CD14-positive monocyte (primary cell): Measurements from ENCODE around the gene GARNL3. TPM values are rescaled to one million over a fixed set of nuclear protein-coding genes. Genes with fewer than 3 reads are reported as not detected.

Experiments used
- DNase-seq, 3 donors: peaks; one replicate each; pipeline ENCODE4 v3.0.0-alpha.2; 2011 to 2022
- H2AFZ ChIP-seq: 2 replicates; pipeline ENCODE4 v1.6.0; 2012; ENCODE audit warnings: mild to moderate bottlenecking, low read depth, low read length, inconsistent platforms; ENCODE audit not compliant: insufficient read depth, poor library complexity, severe bottlenecking
- H3K27ac ChIP-seq, 2 donors: 1 replicate in 1 of 2; 2 replicates in 1 of 2; pipeline ENCODE4 v1.5.1; 2012 to 2013; ENCODE audit warnings: low read length in 2 of 2, control low read depth in 1 of 2, inconsistent platforms in 1 of 2, low read depth in 1 of 2, mild to moderate bottlenecking in 1 of 2
- H3K27me3 ChIP-seq, 2 donors: one replicate each; pipeline versions ENCODE4 v1.6.0 to v1.6.1; 2011 to 2013; ENCODE audit warnings: low read length in 2 of 2; ENCODE audit not compliant: control insufficient read depth in 2 of 2, insufficient read depth in 2 of 2
- H3K36me3 ChIP-seq, 2 donors: replicated peaks in 1 of 2; 1 replicate in 1 of 2; 2 replicates in 1 of 2; pipeline versions ENCODE4 v1.5.1 to v1.6.1; 2012 to 2013; ENCODE audit warnings: low read length in 2 of 2, control low read depth in 1 of 2, inconsistent platforms in 1 of 2, mild to moderate bottlenecking in 1 of 2; ENCODE audit not compliant: insufficient read depth in 2 of 2, control insufficient read depth in 1 of 2
- H3K4me1 ChIP-seq, 2 donors: 1 replicate in 1 of 2; 2 replicates in 1 of 2; pipeline versions ENCODE4 v1.5.1 to v1.6.1; 2012 to 2013; ENCODE audit warnings: low read length in 2 of 2, control low read depth in 1 of 2, inconsistent platforms in 1 of 2, mild to moderate bottlenecking in 1 of 2, moderate library complexity in 1 of 2; ENCODE audit not compliant: insufficient read depth in 2 of 2, control insufficient read depth in 1 of 2
- H3K4me2 ChIP-seq: replicated peaks from 2 replicates; pipeline ENCODE3; 2012; ENCODE audit warnings: low read length, moderate library complexity, mild to moderate bottlenecking; ENCODE audit not compliant: poor library complexity, severe bottlenecking; ENCODE audit errors: extremely low read depth
- H3K4me3 ChIP-seq, 3 experiments: fragments of 200-600 bp in 1 of 3; sonication (generic) in 1 of 3; replicated peaks in 1 of 3; 1 replicate in 2 of 3; 2 replicates in 1 of 3; pipeline ENCODE4 v1.5.1; 2011 to 2013; ENCODE audit warnings: low read length in 3 of 3, mild to moderate bottlenecking in 3 of 3, control low read depth in 2 of 3, low read depth in 2 of 3, inconsistent platforms in 1 of 3, moderate library complexity in 1 of 3
- H3K79me2 ChIP-seq: 2 replicates; pipeline ENCODE4 v1.6.0; 2012; ENCODE audit warnings: mild to moderate bottlenecking, control low read depth, inconsistent platforms, low read length, moderate library complexity; ENCODE audit not compliant: insufficient read depth
- H3K9ac ChIP-seq: 2 replicates; pipeline ENCODE4 v1.6.0; 2017; ENCODE audit warnings: low read length, mild to moderate bottlenecking; ENCODE audit not compliant: insufficient read depth, poor library complexity, severe bottlenecking
- H3K9me3 ChIP-seq, 2 donors: replicated peaks in 1 of 2; 1 replicate in 1 of 2; 2 replicates in 1 of 2; pipeline versions ENCODE4 v1.5.1 to v1.6.1; 2012 to 2013; ENCODE audit warnings: low read length in 2 of 2, control low read depth in 1 of 2; ENCODE audit not compliant: control insufficient read depth in 1 of 2, insufficient read depth in 1 of 2
- H4K20me1 ChIP-seq: 2 replicates; pipeline ENCODE4 v1.6.0; 2012; ENCODE audit warnings: mild to moderate bottlenecking, low read length, control low read depth, moderate library complexity; ENCODE audit not compliant: insufficient read depth
- H3K27ac Mint-ChIP-seq, 7 donors: one replicate each; pipeline ENCODE4 v1.8.0; 2020; ENCODE audit warnings: mild to moderate bottlenecking in 7 of 7, mixed read lengths in 7 of 7, moderate library complexity in 6 of 7, inconsistent platforms in 2 of 7
- H3K27me3 Mint-ChIP-seq, 3 donors: one replicate each; pipeline ENCODE4 v1.8.0; 2021 to 2022; ENCODE audit warnings: low read depth in 3 of 3, mild to moderate bottlenecking in 3 of 3, mixed read lengths in 3 of 3, moderate library complexity in 3 of 3, inconsistent platforms in 1 of 3
- H3K36me3 Mint-ChIP-seq, 2 donors: one replicate each; pipeline ENCODE4 v1.8.0; 2020; ENCODE audit warnings: mixed read lengths in 2 of 2, inconsistent platforms in 1 of 2, mild to moderate bottlenecking in 1 of 2
- H3K4me1 Mint-ChIP-seq: one replicate; pipeline ENCODE4 v1.8.0; 2020; ENCODE audit warnings: mild to moderate bottlenecking, mixed read lengths
- H3K4me3 Mint-ChIP-seq, 2 donors: one replicate each; pipeline ENCODE4 v1.8.0; 2020; ENCODE audit warnings: mild to moderate bottlenecking in 2 of 2, mixed read lengths in 2 of 2, moderate library complexity in 1 of 2
- H3K9me3 Mint-ChIP-seq, 7 donors: one replicate each; pipeline ENCODE4 v1.8.0; 2020 to 2022; ENCODE audit warnings: mixed read lengths in 7 of 7, mild to moderate bottlenecking in 6 of 7, moderate library complexity in 6 of 7, inconsistent platforms in 2 of 7
- CTCF ChIP-seq: fragments of 200-600 bp; IDR thresholded peaks from one replicate; pipeline ENCODE4 v1.8.0; 2022; ENCODE audit warnings: antibody characterized with exemption, mild to moderate bottlenecking
- WGBS: methylation state at CpG from one replicate; pipeline ENCODE4 v1.1.5; 2013; ENCODE audit warnings: missing lambda C conversion rate; ENCODE audit not compliant: insufficient coverage; 5-methylcytosine and 5-hydroxymethylcytosine counted together
- intact Hi-C, 2 donors: fragments of 100-400 bp; cut with micrococcal nuclease; formaldehyde crosslinking; loops; one replicate each; pipeline versions ENCODE4 v1.15.0 to v1.15.1; 2023
- polyA plus RNA-seq, 3 donors: library from polyadenylated mRNA; depleted of rRNA in 1 of 3; unstranded in 2 of 3; stranded (reverse) in 1 of 3; fragments of 300-500 nt in 2 of 3; fragments of >200 nt in 1 of 3; fragmentation: Illumina TruSeq in 2 of 3; gene quantifications; 1 replicate in 2 of 3; 2 replicates in 1 of 3; pipeline ENCODE4 v1.2.3, GENCODE V29; 2012 to 2021

Gene GARNL3
- polyA plus RNA-seq, 3 donors = 0.39 to 1.5 (median 0.94) TPM

- Histone ChIP-seq H3K9ac (no peak overlapping the region), H3K27me3 (peaks cover 15 to 35% of the 10 kb centered on the region in 2 donors), H3K79me2 (no peaks in the 10 kb centered on the region), H3K4me3 (peak overlapping the region in 2 of 3 experiments; percentile 23 to 80), H3K4me2 (peak overlapping the region; percentile 96), H3K27ac (no peak overlapping the region), H3K9me3 (no peaks in the 10 kb centered on the region), H3K36me3 (no peaks in the 10 kb centered on the region), H3K4me1 (peaks cover 13 to 20% of the 10 kb centered on the region in 2 donors), H4K20me1 (no peaks in the 10 kb centered on the region), H2AFZ (peak overlapping the region; percentile 93)
- peaks cover 37 to 54% (median 43%) of the 10 kb centered on the region in 3 donors for H3K27me3 Mint-ChIP-seq
- DNase-seq = peak in 1 of 3 donors; percentile 24
- peaks cover 0 to 12% (median 3%) of the 10 kb centered on the region in 7 donors for H3K9me3 Mint-ChIP-seq
- intact Hi-C loops = loop anchor here (10.0 kb wide), 1 partner anchor 229 kb away; the partner anchor contains the start of genes LRSAM1 (in 2 of the 2) and RPL12 (in 2 of the 2)
- peaks cover 3 to 9% of the 10 kb centered on the region in 2 donors for H3K36me3 Mint-ChIP-seq
- WGBS = 12% methylated on average over 30 of the region's 42 CpGs
- TF ChIP-seq CTCF = no peak
- peak overlapping the region; percentile 76 to 90 for H3K4me3 Mint-ChIP-seq
- H3K27ac Mint-ChIP-seq = peak overlapping the region in 1 of 7 donors; percentile 31
- H3K4me1 Mint-ChIP-seq = peaks cover 17% of the 10 kb centered on the region
These were observed 38.6 kb upstream of the GARNL3 start for GRCh38 chr9:127225801-127226625.

DNA sequence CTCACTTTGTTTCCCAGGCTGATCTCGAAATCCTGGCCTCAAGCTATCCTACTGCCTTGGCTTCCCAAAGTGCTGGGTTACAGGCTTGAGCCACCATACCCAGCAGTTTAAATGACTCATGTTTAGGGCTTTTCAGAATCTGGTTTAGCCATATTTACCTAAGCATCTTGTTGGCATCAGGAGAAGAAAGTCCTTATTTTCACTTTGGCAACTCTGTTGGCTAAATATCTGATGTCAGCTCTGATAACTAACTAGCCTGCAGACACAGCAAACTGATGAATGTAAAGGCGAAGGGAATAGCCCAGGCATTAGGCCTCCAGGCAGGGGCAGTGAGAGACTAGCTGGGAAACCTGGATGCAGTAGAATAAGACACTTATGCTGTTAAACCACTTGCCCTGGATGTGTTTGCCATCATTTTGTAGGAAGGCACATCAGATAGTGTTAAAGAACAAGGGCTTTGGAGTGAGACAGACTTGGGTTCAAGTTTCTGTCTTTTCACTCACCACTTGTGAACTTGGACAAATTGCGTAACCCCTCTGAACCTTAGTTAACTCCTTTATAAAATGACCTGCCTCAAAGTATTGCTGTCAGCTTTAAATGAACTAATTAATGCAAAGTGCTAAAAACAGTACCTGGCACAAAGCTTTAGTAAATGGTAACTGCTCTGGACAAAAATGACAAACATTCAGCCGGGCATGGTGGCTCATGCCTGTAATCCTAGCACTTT, 34.7 kb upstream of the GARNL3 start:
- Histone ChIP-seq H3K27me3 (peaks cover 9 to 17% of the 10 kb centered on the region in 2 donors), H3K4me1 (peaks cover 5 to 10% of the 10 kb centered on the region in 2 donors), H4K20me1 (no peaks in the 10 kb centered on the region), H3K36me3 (no peaks in the 10 kb centered on the region), H3K27ac (no peak overlapping the region), H3K4me2 (no peak overlapping the region), H3K79me2 (no peaks in the 10 kb centered on the region), H2AFZ (no peak overlapping the region), H3K9me3 (no peaks in the 10 kb centered on the region), H3K4me3 (no peak overlapping the region), H3K9ac (no peak overlapping the region)
- Mint-ChIP-seq H3K4me3 (no peak overlapping the region), H3K4me1 (peaks cover 6% of the 10 kb centered on the region), H3K27ac (peak overlapping the region in 1 of 7 donors; percentile 19), H3K9me3 (peaks cover 0 to 5% (median 2%) of the 10 kb centered on the region in 7 donors), H3K36me3 (peaks cover 3 to 9% of the 10 kb centered on the region in 2 donors), H3K27me3 (peaks cover 20 to 32% (median 24%) of the 10 kb centered on the region in 3 donors)
- TF ChIP-seq CTCF = no peak
- intact Hi-C loops = loop anchor here (10.0 kb wide), 1 partner anchor 225 kb away; the partner anchor contains the start of genes LRSAM1 (in 2 of the 2) and RPL12 (in 2 of the 2)
- WGBS = 87% methylated on average over 3 of the region's 4 CpGs
- no peak for DNase-seq
